A673 (cell line): ENCODE data around the gene MT1F.

Source experiments
- EZH2 ChIP-seq: fragments of 200-600 bp; sonication (generic); IDR thresholded peaks from 2 replicates; pipeline ENCODE4 v1.6.1; 2017; ENCODE audit warnings: borderline replicate concordance, low read depth, mild to moderate bottlenecking, mixed read lengths, antibody characterized with exemption, low read length; ENCODE audit not compliant: poor library complexity, severe bottlenecking
- TF ChIP-seq, protein P1 (sequence below): fragments of 300-800, 200-600 bp; sonication (generic); conservative IDR thresholded peaks from 2 replicates; pipeline ENCODE4 v1.5.1; 2017; ENCODE audit warnings: low read depth, mild to moderate bottlenecking, antibody characterized with exemption, low read length, moderate library complexity, mixed read lengths

- TF ChIP-seq, protein P1, sequence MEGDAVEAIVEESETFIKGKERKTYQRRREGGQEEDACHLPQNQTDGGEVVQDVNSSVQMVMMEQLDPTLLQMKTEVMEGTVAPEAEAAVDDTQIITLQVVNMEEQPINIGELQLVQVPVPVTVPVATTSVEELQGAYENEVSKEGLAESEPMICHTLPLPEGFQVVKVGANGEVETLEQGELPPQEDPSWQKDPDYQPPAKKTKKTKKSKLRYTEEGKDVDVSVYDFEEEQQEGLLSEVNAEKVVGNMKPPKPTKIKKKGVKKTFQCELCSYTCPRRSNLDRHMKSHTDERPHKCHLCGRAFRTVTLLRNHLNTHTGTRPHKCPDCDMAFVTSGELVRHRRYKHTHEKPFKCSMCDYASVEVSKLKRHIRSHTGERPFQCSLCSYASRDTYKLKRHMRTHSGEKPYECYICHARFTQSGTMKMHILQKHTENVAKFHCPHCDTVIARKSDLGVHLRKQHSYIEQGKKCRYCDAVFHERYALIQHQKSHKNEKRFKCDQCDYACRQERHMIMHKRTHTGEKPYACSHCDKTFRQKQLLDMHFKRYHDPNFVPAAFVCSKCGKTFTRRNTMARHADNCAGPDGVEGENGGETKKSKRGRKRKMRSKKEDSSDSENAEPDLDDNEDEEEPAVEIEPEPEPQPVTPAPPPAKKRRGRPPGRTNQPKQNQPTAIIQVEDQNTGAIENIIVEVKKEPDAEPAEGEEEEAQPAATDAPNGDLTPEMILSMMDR: no peak
- TF ChIP-seq EZH2: no peak
Measured at GRCh38 chr16:56669840-56670619, 12.3 kb downstream of the MT1F start.
